Breast epithelium (tissue), 3 donors: ENCODE data around the gene AURKB.

ENCODE experiments used
- CTCF ChIP-seq, 3 donors: fragments of 450-650 bp; IDR thresholded peaks; one replicate each; pipeline ENCODE4 v1.5.1; 2016 to 2017; ENCODE audit warnings: antibody characterized with exemption in 3 of 3, mild to moderate bottlenecking in 3 of 3, moderate library complexity in 3 of 3
- POLR2A ChIP-seq: fragments of 450-650 bp; IDR thresholded peaks from one replicate; pipeline ENCODE4 v1.6.1; 2016; ENCODE audit warnings: antibody characterized with exemption, mild to moderate bottlenecking, moderate library complexity
- POLR2AphosphoS5 ChIP-seq, 3 donors: sonication (generic); formaldehyde crosslinking; IDR thresholded peaks; one replicate each; pipeline ENCODE4 v1.6.1; 2017; ENCODE audit warnings: antibody characterized with exemption in 3 of 3

DNA sequence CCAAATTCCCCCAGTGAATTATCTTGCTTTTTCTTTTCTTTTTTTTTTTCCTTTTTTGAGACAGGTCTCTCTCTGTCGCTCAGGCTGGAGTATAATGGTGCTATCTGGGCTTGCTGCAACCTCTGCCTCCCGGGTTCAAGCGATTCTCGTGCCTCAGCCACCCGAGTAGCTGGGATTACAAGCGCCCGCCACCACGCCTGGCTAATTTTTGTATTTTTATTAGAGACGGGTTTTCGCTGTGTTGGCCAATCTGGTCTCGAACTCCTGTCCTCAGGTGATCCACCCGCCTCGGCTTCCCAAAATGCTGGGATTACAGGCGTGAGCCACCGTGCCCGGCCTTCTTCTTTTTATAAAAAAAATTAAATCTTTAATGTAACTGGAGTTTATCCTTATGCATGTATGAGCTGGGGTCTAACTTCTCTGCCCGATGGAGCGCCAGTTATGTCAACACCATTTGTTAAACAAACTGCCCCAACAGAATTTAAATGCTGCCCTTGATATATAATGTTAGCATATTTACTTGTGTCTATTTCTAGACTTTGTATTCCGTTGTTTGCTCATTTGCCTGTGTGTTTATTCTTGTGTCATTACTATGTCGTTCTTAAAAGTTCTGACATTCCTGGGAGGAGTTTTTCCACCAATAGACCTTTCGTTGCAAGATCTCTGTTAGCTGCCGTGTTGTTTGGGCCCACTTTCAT is 535 bp upstream of the AURKB start:
- TF ChIP-seq POLR2AphosphoS5 (IDR thresholded peaks at IDR 0.05) (no peak), CTCF (IDR thresholded peaks at IDR 0.05) (no peak), POLR2A (no peak)
